ENCODE results near the gene RPS17.

RPS17 gene

GRCh38 chr15:82549199-82549665 lies 9.0 kb upstream of the RPS17 start:
- no peak overlapping the region for H3K4ac ChIP-seq (ENCODE audit: low read length)
- H2AFZ ChIP-seq (ENCODE audit: low read length): no peak overlapping the region
- no peak overlapping the region for H2BK5ac ChIP-seq (ENCODE audit: low read length)
- no peak overlapping the region for H3K18ac ChIP-seq (ENCODE audit: low read length)
- H2AK5ac ChIP-seq (ENCODE audit: low read depth, low read length): no peak overlapping the region
- H2BK120ac ChIP-seq (ENCODE audit: low read depth, low read length): no peak overlapping the region
- no peak overlapping the region for H2BK12ac ChIP-seq (ENCODE audit: low read length)
- peaks cover 3 to 8% of the 10 kb centered on the region in 2 donors for H3K4me1 ChIP-seq (ENCODE audit: control insufficient read depth in 2 of 2, insufficient read depth in 1 of 2, low read depth in 1 of 2, low read length in 2 of 2)
- no peak overlapping the region for H4K91ac ChIP-seq (ENCODE audit: low read depth, low read length, poor library complexity)
- H4K8ac ChIP-seq (ENCODE audit: low read depth, low read length): no peak overlapping the region
- H2BK15ac ChIP-seq (ENCODE audit: low read length): no peak overlapping the region
- DNase-seq (ENCODE audit: low spot score): no peak
- no peaks in the 10 kb centered on the region for H3K36me3 ChIP-seq (replicated peaks in 1 of 2; ENCODE audit: control insufficient read depth in 2 of 2, insufficient read depth in 2 of 2, low read length in 2 of 2)
- H3K9me3 ChIP-seq (replicated peaks in 1 of 2; ENCODE audit: control insufficient read depth in 2 of 2, insufficient read depth in 1 of 2, low read depth in 1 of 2, low read length in 2 of 2): no peaks in the 10 kb centered on the region
- peaks cover 0 to 32% (median 0%) of the 10 kb centered on the region in 3 experiments for H3K27me3 ChIP-seq (ENCODE audit: control insufficient read depth in 3 of 3, insufficient read depth in 3 of 3, low read depth in 1 of 3, low read length in 3 of 3)
- no peaks in the 10 kb centered on the region for H3K79me1 ChIP-seq (ENCODE audit: low read depth, low read length)
- no peak overlapping the region for H3K4me2 ChIP-seq (ENCODE audit: insufficient read depth, low read length, poor library complexity, severe bottlenecking)
- H3K4me3 ChIP-seq (ENCODE audit: low read length in 2 of 2): no peak overlapping the region
- H3K23ac ChIP-seq (ENCODE audit: low read depth, low read length, poor library complexity): no peak overlapping the region
- no peak overlapping the region for H3K9ac ChIP-seq (ENCODE audit: low read depth, low read length, poor library complexity)
- H3K27ac ChIP-seq (replicated peaks; ENCODE audit: low read length): no peak overlapping the region
- WGBS, 2 donors (ENCODE audit: extremely low coverage in 2 of 2, insufficient read length in 2 of 2, insufficient replicate concordance in 1 of 2): no CpG with 5 or more reads among the region's 9 CpGs
- no peak overlapping the region for H3K14ac ChIP-seq (ENCODE audit: low read length)

GRCh38 chr15:82548700-82549099 lies 8.4 kb upstream of the RPS17 start:
- H2AFZ ChIP-seq (ENCODE audit: low read length): no peak overlapping the region
- no peak overlapping the region for H3K14ac ChIP-seq (ENCODE audit: low read length)
- H3K23ac ChIP-seq (ENCODE audit: low read depth, low read length, poor library complexity): no peak overlapping the region
- no peak overlapping the region for H4K8ac ChIP-seq (ENCODE audit: low read depth, low read length)
- no peak overlapping the region for H3K4me3 ChIP-seq (ENCODE audit: low read length in 2 of 2)
- no peak overlapping the region for H3K4me2 ChIP-seq (ENCODE audit: insufficient read depth, low read length, poor library complexity, severe bottlenecking)
- no peak for DNase-seq (ENCODE audit: low spot score)
- H3K18ac ChIP-seq (ENCODE audit: low read length): no peak overlapping the region
- no peak overlapping the region for H3K9ac ChIP-seq (ENCODE audit: low read depth, low read length, poor library complexity)
- peaks cover 0 to 30% (median 0%) of the 10 kb centered on the region in 3 experiments for H3K27me3 ChIP-seq (ENCODE audit: control insufficient read depth in 3 of 3, insufficient read depth in 3 of 3, low read depth in 1 of 3, low read length in 3 of 3)
- no peak overlapping the region for H2BK5ac ChIP-seq (ENCODE audit: low read length)
- no peaks in the 10 kb centered on the region for H3K79me1 ChIP-seq (ENCODE audit: low read depth, low read length)
- no peak overlapping the region for H4K91ac ChIP-seq (ENCODE audit: low read depth, low read length, poor library complexity)
- no peak overlapping the region for H2BK15ac ChIP-seq (ENCODE audit: low read length)
- whole genome bisulfite sequencing, 2 donors (ENCODE audit: extremely low coverage in 2 of 2, insufficient read length in 2 of 2, insufficient replicate concordance in 1 of 2): no CpG with 5 or more reads among the region's 2 CpGs
- H3K4me1 ChIP-seq (ENCODE audit: control insufficient read depth in 2 of 2, insufficient read depth in 1 of 2, low read depth in 1 of 2, low read length in 2 of 2): peaks cover 6 to 13% of the 10 kb centered on the region in 2 donors
- H3K27ac ChIP-seq (replicated peaks; ENCODE audit: low read length): no peak overlapping the region
- no peak overlapping the region for H2BK12ac ChIP-seq (ENCODE audit: low read length)
- H2AK5ac ChIP-seq (ENCODE audit: low read depth, low read length): no peak overlapping the region
- no peaks in the 10 kb centered on the region for H3K9me3 ChIP-seq (replicated peaks in 1 of 2; ENCODE audit: control insufficient read depth in 2 of 2, insufficient read depth in 1 of 2, low read depth in 1 of 2, low read length in 2 of 2)
- no peak overlapping the region for H3K4ac ChIP-seq (ENCODE audit: low read length)
- no peaks in the 10 kb centered on the region for H3K36me3 ChIP-seq (replicated peaks in 1 of 2; ENCODE audit: control insufficient read depth in 2 of 2, insufficient read depth in 2 of 2, low read length in 2 of 2)
- H2BK120ac ChIP-seq (ENCODE audit: low read depth, low read length): no peak overlapping the region

- Histone ChIP-seq H2BK120ac (ENCODE audit: low read depth, low read length) (no peak overlapping the region), H2BK5ac (ENCODE audit: low read length) (no peak overlapping the region), H3K4me3 (ENCODE audit: low read length in 2 of 2) (no peak overlapping the region), H2BK12ac (ENCODE audit: low read length) (no peak overlapping the region), H3K4ac (ENCODE audit: low read length) (no peak overlapping the region), H3K79me1 (ENCODE audit: low read depth, low read length) (no peaks in the 10 kb centered on the region), H3K9me3 (replicated peaks in 1 of 2; ENCODE audit: control insufficient read depth in 2 of 2, insufficient read depth in 1 of 2, low read depth in 1 of 2, low read length in 2 of 2) (no peaks in the 10 kb centered on the region), H2AK5ac (ENCODE audit: low read depth, low read length) (no peak overlapping the region), H2BK15ac (ENCODE audit: low read length) (no peak overlapping the region), H3K4me1 (ENCODE audit: control insufficient read depth in 2 of 2, insufficient read depth in 1 of 2, low read depth in 1 of 2, low read length in 2 of 2) (peaks cover 18 to 26% of the 10 kb centered on the region in 2 donors), H3K27ac (replicated peaks; ENCODE audit: low read length) (no peak overlapping the region), H3K4me2 (ENCODE audit: insufficient read depth, low read length, poor library complexity, severe bottlenecking) (no peak overlapping the region), H3K27me3 (ENCODE audit: control insufficient read depth in 3 of 3, insufficient read depth in 3 of 3, low read depth in 1 of 3, low read length in 3 of 3) (peaks cover 0 to 4% (median 0%) of the 10 kb centered on the region in 3 experiments), H3K36me3 (replicated peaks in 1 of 2; ENCODE audit: control insufficient read depth in 2 of 2, insufficient read depth in 2 of 2, low read length in 2 of 2) (no peaks in the 10 kb centered on the region), H3K18ac (ENCODE audit: low read length) (no peak overlapping the region), H3K23ac (ENCODE audit: low read depth, low read length, poor library complexity) (no peak overlapping the region), H3K9ac (ENCODE audit: low read depth, low read length, poor library complexity) (no peak overlapping the region), H4K8ac (ENCODE audit: low read depth, low read length) (no peak overlapping the region), H3K14ac (ENCODE audit: low read length) (no peak overlapping the region), H2AFZ (ENCODE audit: low read length) (no peak overlapping the region), H4K91ac (ENCODE audit: low read depth, low read length, poor library complexity) (no peak overlapping the region)
- no CpG with 5 or more reads among the region's 6 CpGs for WGBS, 2 donors (ENCODE audit: extremely low coverage in 2 of 2, insufficient read length in 2 of 2, insufficient replicate concordance in 1 of 2)
- no peak for DNase-seq (ENCODE audit: low spot score)
Observed at GRCh38 chr15:82545478-82545877, 5.2 kb upstream of the RPS17 start.

- H3K4ac ChIP-seq (ENCODE audit: low read length): no peak overlapping the region
- no peak overlapping the region for H2BK15ac ChIP-seq (ENCODE audit: low read length)
- no peak overlapping the region for H2BK120ac ChIP-seq (ENCODE audit: low read depth, low read length)
- no peaks in the 10 kb centered on the region for H3K27me3 ChIP-seq (ENCODE audit: control insufficient read depth in 3 of 3, insufficient read depth in 3 of 3, low read depth in 1 of 3, low read length in 3 of 3)
- H3K27ac ChIP-seq (replicated peaks; ENCODE audit: low read length): no peak overlapping the region
- H4K91ac ChIP-seq (ENCODE audit: low read depth, low read length, poor library complexity): no peak overlapping the region
- H3K23ac ChIP-seq (ENCODE audit: low read depth, low read length, poor library complexity): no peak overlapping the region
- H3K4me1 ChIP-seq (ENCODE audit: control insufficient read depth in 2 of 2, insufficient read depth in 1 of 2, low read depth in 1 of 2, low read length in 2 of 2): peaks cover 18 to 26% of the 10 kb centered on the region in 2 donors
- no peaks in the 10 kb centered on the region for H3K36me3 ChIP-seq (replicated peaks in 1 of 2; ENCODE audit: control insufficient read depth in 2 of 2, insufficient read depth in 2 of 2, low read length in 2 of 2)
- no peak overlapping the region for H3K9ac ChIP-seq (ENCODE audit: low read depth, low read length, poor library complexity)
- H2AFZ ChIP-seq (ENCODE audit: low read length): no peak overlapping the region
- no peak overlapping the region for H2AK5ac ChIP-seq (ENCODE audit: low read depth, low read length)
- no peak overlapping the region for H4K8ac ChIP-seq (ENCODE audit: low read depth, low read length)
- no peak overlapping the region for H3K4me2 ChIP-seq (ENCODE audit: insufficient read depth, low read length, poor library complexity, severe bottlenecking)
- H2BK12ac ChIP-seq (ENCODE audit: low read length): no peak overlapping the region
- no peak overlapping the region for H3K14ac ChIP-seq (ENCODE audit: low read length)
- no peak overlapping the region for H3K18ac ChIP-seq (ENCODE audit: low read length)
- H2BK5ac ChIP-seq (ENCODE audit: low read length): no peak overlapping the region
- DNase-seq (ENCODE audit: low spot score): no peak
- H3K9me3 ChIP-seq (replicated peaks in 1 of 2; ENCODE audit: control insufficient read depth in 2 of 2, insufficient read depth in 1 of 2, low read depth in 1 of 2, low read length in 2 of 2): no peaks in the 10 kb centered on the region
- no peak overlapping the region for H3K4me3 ChIP-seq (ENCODE audit: low read length in 2 of 2)
- H3K79me1 ChIP-seq (ENCODE audit: low read depth, low read length): no peaks in the 10 kb centered on the region
- WGBS, 2 donors (ENCODE audit: extremely low coverage in 2 of 2, insufficient read length in 2 of 2, insufficient replicate concordance in 1 of 2): no CpG with 5 or more reads among the region's 3 CpGs
Observed at GRCh38 chr15:82545002-82545401, 4.7 kb upstream of the RPS17 start.
